C4-2B (cell line): ENCODE measurements around the gene MACF1.

Source experiments
- H3K27ac ChIP-seq: fragments of 450-650 bp; 2 replicates; pipeline ENCODE4 v1.5.1; 2017
- CTCF ChIP-seq: fragments of 450-650 bp; conservative IDR thresholded peaks from 2 replicates; pipeline ENCODE4 v1.5.1; 2017; ENCODE audit warnings: mild to moderate bottlenecking
- ZFX ChIP-seq: fragments of 450-650 bp; IDR thresholded peaks from 2 replicates; pipeline ENCODE4 v1.6.1; 2017

MACF1 gene

GRCh38 chr1:39210649-39211048, 6.2 kb downstream of the MACF1 start:
- TF ChIP-seq CTCF: no peak
- no peak for TF ChIP-seq ZFX
- H3K27ac ChIP-seq: no peak overlapping the region

GRCh38 chr1:39212499-39212898, 8.0 kb downstream of the MACF1 start:
- no peak overlapping the region for H3K27ac ChIP-seq
- TF ChIP-seq CTCF: no peak
- TF ChIP-seq ZFX: no peak

- H3K27ac ChIP-seq: no peak overlapping the region
Measured at GRCh38 chr1:39213511-39214002, 9.1 kb downstream of the MACF1 start.

GRCh38 chr1:39214021-39214713, 9.7 kb downstream of the MACF1 start:
- no peak overlapping the region for H3K27ac ChIP-seq
- TF ChIP-seq CTCF (no peak), ZFX (no peak)

More at GRCh38 chr1:39213511-39214002, 9.1 kb downstream of the MACF1 start:
- TF ChIP-seq CTCF (no peak), ZFX (no peak)

GRCh38 chr1:39214714-39214997, 10.2 kb downstream of the MACF1 start:
- no peak overlapping the region for H3K27ac ChIP-seq
- TF ChIP-seq CTCF (no peak), ZFX (no peak)

- TF ChIP-seq ZFX (no peak), CTCF (no peak)
- no peak overlapping the region for H3K27ac ChIP-seq
Measured at GRCh38 chr1:39214998-39215873, 10.7 kb downstream of the MACF1 start.

GRCh38 chr1:39216771-39217170, 12.3 kb downstream of the MACF1 start:
- no peak overlapping the region for H3K27ac ChIP-seq
- TF ChIP-seq CTCF: no peak
- TF ChIP-seq ZFX: no peak
